A172 (cell line): Measurements from ENCODE around the gene FSD1. TPM values are rescaled to one million over a fixed set of nuclear protein-coding genes. Genes with fewer than 3 reads are reported as not detected.
"Not testable (repeated sequence)": the region's sequence is repeated elsewhere in the genome, so short reads cannot be mapped to it uniquely, and the experiment has no call there.

Experiments used
- DNase-seq: peaks from one replicate; pipeline ENCODE4 v3.0.0-alpha.2; 2015; ENCODE audit warnings: low spot score
- total RNA-seq: library from RNA; depleted of rRNA; stranded (reverse); fragments of >200 nt; shearing (Covaris generic); gene quantifications from 2 replicates; pipeline ENCODE4 v1.2.3, GENCODE V29; 2014; rRNA removed

The FSD1 gene
- 43.2 and 61.1 TPM in 2 replicates for total RNA-seq

DNA sequence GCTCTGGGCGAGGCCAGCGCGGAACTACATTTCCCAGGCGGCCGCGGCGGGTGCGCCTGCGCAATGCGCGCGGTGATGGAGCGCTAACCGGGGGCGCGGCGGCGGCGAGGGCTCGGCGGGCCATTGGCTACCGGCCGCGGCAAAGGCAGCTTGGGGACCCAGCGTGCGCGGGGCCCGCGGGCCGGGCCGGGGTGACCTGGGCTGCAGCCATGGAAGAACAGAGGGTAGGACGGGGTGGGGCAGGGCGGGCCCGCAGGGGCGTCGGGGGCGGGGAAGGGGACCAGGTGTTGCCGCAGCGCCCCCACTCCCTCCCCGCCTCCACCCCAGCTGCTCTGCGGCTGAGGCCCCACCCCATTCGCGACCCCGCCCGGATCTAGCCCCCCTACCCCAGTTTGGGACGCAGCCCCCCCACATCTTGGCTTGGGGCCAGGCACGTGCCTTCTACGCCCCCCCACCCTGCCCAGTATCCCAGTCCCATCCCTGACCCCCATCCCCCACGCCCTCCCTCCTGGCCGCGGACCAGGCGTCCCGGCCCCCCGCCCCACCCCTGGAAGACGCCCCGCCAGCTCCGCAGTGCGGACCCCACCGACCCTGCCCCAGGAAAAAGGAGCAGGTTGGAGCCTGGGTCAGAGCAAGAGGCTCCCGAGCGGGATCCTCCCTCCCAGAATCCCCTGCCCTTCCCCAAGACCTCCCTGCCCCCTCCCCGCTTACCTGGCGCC lies at the start of gene FSD1:
Gene FSD1, plus strand, starts transcription at position 61 of the 719 bp plus-strand sequence. Its CDS starts 149 bp downstream, at position 210.
- peak; percentile 59 for DNase-seq

DNA sequence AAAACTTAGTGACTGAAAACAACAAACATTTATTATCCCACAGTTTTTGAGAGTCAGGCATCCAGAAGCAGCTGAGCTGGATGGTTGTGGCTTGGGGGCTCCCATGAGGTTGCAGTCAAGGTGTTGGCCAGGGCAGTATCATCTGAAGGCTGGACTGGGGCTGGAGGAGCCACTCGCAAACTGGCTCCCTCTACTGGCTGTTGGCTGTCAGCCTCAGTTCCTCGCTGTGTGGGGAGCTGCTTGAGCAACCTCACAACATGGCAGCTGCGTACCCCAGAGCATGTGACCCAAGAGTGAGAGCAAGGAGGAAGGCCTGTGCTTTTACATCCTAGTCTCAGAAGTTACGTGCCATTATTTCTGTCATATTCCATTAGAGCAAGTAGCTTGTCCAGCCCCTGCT lies 47.8 kb upstream of the FSD1 start:
- DNase-seq, result no peak

DNA sequence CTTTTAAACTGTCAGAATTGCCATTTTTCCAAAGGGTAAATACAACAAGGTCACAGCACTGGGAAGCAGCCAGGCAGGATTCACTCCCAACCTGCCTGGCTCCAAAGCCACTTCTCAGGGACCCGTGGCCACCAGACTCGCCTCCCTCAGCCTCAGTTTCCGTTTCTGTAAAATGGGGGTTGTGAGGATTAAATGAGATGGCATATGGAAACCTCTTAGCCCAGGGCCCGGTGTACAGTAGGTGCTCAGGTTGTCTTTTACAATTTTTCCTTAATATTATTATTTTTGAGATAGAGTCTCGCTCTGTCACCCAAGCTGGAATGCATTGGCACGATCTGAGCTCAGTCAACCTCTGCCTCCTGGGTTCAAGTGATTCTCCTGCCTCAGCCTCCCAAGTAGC lies 47.4 kb upstream of the FSD1 start:
- no peak for DNase-seq

DNA sequence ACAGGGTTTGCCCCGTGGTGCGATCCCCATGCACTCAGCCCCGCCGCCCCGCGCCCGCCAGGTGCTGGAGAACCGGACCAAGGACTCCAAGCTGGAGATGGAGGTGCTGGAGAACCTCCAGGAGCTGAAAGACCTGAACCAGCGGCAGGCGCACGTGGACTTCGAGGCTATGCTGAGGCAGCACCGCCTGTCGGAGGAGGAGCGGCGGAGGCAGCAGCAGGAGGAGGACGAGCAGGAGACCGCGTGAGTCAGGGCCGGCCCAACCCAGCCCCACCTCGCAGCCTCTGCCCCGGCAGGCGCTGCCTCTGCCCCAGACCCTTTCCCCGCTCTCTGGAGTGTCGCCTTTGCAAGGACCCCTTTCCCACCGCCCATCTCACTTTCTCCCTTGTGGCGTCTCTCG lies 46.2 kb upstream of the FSD1 start:
- DNase-seq, result no peak

DNA sequence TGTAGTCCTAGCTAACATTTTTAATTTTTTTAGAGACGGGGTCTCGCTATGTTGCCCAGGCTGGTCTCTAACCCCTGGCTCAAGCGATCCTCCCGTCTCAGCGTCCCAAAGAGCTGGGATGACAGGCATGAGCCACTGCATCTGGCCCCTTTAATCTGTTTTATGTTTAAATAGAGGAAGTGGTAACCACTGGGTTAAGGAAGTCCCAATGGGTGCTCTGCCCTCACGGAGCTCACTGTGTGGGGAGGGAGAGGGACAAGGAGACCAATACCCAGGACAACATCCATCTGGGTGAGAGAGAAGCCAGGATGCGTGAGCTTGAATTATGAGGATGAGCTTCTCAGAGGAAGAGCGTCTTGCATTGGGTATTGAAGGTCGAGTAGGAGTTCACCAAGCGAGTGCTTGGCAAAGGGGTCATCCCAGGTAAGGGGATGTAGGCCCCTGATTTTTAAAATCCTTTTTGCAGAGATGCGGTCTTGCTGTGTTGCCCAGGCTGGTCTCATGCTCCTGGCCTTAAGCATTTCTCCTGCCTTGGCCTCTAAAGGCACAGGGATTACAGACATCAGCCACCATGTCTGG lies 43.7 kb upstream of the FSD1 start:
- DNase-seq, result no peak

DNA sequence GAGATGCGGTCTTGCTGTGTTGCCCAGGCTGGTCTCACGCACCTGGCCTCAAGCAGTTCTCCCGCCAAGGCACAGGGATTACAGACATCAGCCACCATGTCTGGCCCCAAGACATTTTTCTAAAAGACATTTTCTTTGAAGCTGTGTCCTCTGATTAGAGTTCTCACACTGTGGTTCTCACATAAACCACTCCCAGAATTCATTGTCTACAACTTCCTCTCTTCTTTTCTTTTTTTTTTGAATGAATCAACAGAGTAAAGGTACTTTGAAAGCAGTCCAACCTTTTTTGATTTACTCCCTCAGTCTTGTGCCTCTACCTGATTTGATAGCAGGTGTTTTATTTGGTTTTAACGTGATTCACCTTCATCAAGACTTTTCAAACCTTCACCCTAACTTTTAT lies 39.6 kb upstream of the FSD1 start:
- DNase-seq, result no peak

DNA sequence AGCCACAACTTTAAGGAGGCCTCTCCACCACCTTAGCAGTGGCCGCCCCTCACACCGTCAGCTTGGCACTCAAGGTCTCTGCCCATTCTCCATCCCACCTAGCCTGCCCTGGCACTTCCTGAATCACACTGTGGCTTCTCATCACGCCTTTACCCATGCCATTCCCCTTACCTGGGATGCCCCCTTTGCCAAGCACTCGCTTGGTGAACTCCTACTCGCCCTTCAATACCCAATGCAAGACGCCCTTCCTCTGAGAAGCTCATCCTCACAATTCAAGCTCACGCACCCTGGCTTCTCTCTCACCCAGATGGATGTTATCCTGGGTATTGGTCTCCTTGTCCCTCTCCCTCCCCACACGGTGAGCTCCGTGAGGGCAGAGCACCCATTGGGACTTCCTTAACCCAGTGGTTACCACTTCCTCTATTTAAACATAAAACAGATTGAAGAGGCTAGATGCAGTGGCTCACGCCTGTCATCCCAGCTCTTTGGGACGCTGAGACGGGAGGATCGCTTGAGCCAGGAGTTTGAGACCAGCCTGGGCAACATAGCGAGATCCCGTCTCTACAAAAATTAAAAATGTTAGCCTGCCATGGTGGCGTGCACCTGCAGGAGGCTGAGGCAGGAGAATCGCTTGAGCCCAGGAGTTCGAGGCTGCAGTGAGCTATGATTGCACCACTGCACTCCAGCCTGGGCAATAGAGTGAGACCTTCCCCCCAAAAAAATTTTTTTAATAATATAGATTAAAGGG lies 38.0 kb upstream of the FSD1 start:
- no peak for DNase-seq

DNA sequence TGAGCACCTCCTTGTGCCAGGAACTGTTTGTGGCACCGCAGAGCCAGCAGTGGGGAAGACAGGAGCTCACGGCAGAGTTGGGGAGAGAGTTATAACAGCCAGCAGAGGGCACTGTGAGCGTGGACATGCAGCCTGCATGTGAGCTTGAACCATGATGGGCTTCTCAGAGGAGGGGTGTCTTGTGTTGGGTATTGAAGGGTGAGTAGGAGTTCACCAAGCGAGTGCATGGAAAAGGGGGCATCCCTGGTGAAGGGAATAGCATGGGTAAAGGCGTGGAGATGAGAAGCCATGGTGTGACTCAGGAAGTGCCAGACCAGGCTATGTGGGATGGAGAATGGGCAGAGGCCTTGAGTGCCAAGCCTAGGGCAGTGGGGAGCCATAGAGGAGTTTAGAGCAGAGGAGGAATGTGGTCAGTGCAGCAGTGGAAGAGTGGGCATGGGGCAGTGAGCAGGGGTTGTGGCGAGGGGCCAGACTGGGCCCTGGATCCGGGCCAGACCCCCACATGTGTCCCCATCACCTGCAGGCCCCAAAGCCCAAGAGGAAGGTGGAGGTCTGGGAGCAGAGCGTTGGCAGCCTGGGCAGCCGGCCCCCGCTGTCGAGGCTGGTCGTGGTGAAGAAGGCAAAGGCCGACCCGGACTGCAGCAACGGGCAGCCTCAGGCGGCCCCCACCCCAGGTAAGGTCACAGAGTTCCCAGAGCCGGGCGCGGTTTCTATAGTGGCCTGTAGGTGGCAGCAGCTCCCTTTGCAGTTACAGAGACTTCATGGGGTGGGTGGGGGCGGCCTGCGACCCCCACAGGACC lies 37.1 kb upstream of the FSD1 start:
- DNase-seq, result peak; percentile 72

DNA sequence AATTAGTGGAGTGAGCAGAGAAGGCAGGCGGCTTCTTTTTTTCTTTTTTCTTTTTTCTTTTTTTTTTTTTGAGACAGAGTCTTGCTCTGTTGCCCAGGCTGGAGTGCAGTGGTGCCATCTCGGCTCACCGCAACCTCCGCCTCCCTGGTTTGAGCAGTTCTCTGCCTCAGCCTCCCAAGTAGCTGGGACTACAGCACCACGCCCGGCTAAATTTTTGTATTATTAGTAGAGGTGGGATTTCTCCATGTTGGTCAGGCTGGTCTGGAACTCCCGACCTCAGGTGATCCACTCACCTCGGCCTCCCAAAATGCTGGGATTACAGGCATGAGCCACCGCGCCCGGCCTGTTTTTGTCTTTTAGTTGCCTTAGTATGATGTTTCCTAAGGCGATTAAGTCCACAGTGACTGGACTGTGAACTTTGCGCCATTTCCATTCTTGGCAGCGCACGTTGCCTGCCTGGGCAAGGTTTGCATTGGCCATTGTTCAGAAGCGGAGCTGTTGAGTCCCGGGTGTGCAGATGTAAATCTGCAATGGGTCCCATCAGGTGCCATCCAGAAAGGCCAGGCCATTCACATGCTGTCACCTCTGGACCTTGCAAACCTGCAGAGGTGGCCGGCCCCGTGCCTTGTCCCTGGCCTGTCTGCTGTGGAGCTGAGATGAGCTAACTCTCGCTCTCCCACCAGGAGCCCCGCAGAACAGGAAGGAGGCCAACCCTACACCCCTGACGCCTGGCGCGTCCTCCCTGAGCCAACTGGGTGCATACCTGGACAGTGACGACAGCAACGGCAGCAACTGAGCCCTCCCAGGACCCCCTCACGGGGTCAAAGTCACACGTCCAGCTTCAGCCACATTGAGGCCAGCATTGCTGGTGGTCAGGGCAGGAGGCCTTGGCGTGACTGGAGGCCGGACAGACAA lies 36.2 kb upstream of the FSD1 start:
- no peak for DNase-seq

DNA sequence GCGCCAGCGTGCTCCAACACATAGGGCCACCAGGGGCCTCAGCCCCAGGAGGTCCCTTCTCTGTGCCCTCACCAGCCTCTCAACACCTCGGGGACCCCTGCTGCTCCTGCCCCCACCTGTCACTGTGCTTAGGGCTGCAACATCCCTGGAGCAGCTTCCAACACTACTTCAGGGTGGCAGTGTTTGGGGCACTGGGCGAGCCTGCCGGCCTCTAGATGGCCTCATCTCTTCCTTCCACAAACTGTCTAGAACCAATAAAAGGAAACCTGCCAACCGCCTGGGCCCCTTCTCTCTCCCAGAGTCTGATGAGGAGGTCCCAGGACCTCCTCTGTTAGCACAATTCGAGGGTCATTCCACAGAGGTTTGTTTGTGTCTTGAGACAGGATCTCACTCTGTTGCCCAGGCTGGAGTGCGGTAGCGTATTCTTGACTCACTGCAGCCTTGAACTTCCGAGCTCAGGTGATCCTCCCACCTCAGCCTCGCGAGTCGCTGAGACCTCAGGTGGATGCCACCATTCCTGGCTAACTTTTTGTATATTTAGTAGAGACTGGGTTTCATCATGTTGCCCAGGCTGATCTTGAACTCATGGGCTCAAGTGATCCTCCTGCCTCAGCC lies 35.5 kb upstream of the FSD1 start:
- no peak for DNase-seq

DNA sequence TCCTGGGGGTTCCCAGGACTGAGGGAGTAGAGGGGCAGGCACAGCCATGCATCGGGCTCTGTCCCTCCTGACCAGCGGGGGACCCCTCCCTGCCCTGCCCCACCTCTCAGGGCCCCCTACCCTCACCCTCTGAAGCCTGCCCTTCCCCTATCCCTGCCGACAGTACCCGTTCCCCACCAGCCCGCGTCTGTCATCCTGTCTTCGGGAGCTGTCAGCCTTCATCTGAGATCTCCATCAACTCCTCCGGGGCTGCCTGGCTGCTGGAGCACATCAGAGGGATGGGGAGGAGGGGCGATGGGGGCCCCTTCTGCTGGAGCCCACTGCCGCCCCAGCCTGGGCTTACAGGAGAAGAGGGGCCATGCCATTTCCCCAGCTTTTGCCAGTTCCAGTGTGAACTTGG lies 31.5 kb upstream of the FSD1 start:
- no peak for DNase-seq

DNA sequence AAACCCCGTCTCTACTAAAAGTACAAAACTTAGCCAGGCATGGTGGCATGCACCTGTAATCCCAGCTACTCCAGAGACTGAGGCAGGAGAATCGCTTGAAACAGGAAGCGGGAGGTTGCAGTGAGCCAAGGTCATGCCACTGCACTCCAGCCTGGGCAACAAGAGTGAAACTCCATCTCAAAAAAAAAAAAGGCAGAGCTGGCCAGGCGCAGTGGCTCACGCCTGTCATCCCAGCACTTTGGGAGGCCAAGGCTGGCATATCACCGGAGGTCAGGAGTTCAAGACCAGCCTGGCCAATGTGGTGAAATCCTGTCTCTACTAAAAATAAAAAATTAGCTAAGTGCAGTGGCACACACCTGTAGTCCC lies 30.1 kb upstream of the FSD1 start:
- not testable (repeated sequence) for DNase-seq

DNA sequence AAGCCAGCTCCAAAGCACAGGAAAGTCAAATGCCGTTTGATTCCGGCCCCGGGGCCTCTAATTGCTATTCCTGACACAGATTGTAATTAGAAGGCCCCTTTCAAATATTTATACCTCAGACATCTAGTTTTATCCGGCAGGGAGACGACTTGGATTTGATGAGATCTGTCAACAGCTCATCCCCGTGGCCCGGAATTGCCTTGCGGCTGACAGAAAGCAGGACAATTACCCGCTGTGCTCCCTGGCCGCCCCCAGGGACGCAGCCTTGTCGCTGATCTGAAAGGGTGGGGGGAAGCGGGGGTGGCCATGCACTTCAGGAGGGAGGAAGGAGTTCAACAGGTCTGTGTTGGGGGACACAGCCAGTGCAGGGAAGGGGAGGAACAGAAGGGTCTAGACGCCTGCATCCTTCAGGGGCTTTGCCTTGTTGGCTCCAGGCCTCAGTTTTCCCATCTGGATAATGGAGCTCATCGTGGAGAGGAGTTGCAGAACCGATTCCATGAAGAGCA lies 27.2 kb upstream of the FSD1 start:
- DNase-seq, result no peak

DNA sequence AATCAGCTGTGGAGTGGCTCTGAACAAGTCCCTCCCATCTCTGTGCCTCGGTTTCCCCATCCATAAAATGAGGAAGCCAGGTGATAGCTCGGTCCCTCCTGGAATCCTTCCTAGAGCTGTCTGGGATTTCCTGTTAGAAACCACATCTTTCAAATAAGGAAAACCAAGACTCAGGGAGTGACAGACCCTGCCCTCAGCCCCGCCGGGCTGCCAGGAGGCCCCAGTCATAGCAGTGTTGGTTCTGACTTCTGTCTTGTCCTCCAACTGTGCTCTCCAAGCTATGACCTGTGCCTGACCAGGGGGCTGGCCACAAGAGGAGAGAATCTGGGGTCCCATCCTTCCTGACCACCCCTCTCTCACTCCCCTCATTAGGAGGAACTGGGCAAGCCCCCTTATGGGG lies 26.4 kb upstream of the FSD1 start:
- no peak for DNase-seq

DNA sequence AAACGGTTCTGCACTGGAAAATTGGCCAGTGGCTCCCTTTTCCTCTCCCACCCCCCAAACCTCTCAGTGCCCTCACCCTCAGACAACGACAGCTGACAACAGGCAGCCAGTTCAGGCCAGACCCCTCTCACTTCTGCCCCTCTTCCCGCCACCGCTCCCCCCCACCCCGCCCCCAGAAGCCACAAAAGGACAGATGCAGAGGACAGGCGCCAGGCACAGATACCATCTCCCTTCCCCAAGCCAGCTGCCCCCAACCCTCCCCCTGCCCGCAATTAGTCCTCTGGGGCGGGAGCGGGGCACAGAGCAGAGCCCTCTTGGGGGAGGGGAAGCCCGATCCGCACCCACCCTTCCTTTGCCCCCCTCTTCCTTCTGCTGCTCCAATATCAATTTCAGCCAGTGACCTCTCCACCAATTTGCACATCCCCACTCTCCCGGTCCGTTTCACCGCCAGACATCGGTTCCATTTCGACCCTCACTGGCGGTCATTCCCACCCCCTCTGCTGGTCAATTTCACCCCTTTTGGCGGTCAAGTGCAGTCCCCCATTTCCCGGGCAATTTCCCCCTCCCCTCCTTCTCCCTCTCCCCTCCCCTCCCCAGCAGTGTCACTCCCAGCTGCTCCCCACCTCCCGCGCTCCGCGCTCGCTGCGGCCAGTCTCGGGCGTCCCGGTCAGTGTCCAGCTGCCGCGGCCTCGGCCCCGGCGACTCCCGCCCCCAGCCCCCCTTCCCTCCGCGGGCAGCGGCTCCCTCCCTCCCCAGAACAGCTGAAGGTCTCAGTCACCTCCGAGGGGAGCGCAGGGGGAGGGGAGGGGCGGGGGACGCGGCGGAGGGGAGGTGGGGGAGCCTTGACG lies 25.8 kb upstream of the FSD1 start, which contains the start of gene SHD:
Gene SHD, plus strand, starts transcription at position 848 of the 848 bp plus-strand sequence. CDS start 798 bp downstream, outside the sequence.
- DNase-seq, result no peak

DNA sequence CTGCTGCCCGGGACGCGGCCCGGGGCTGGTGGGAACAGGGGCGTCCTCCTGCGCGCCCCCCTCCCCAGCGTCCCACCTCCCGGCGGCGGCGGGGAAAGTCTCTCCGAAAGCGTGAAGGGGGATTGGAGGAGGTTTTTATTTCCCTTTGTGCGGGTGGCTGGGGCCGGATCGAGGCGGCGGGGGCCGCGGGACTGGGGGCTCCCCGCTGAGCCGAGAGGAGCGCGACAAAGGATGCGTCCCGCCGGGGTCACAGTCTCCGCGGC lies 25.2 kb upstream of the FSD1 start:
- DNase-seq, result no peak

DNA sequence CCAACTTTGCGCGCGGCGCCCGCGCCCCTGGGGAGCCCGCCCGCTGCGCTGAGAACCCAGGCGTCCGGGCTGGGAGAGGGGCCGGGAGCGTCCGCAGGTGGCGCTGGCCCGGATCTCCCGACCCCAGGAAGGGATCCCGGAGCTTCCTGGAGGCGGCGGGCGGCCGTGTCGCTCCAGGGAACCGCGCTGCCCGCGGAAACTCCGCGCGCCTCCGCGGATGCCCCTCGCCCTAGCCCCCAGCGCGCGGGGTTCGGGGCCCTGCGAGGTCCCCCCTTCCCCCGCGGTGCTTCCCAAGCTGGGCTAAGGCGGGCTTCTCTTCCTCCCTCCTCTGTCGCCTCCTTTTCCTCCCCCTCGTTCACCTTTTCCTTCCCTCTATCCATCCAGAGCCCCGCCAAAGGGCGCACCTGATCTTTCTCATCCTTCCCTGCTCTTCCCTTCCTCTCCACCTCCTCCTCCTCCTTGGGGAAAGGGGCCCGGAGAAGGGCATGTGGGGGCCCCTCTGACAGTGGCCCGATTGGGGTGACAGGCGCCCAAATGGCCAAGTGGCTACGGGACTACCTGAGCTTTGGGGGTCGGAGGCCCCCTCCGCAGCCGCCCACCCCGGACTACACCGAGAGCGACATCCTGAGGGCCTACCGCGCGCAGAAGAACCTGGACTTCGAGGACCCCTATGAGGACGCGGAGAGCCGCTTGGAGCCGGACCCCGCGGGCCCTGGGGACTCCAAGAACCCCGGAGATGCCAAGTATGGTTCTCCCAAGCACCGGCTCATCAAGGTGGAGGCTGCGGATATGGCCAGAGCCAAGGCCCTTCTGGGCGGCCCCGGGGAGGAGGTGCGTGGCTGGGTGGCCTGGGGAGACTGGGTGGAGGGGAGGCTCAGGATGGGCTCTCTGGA lies 24.6 kb upstream of the FSD1 start:
- no peak for DNase-seq

DNA sequence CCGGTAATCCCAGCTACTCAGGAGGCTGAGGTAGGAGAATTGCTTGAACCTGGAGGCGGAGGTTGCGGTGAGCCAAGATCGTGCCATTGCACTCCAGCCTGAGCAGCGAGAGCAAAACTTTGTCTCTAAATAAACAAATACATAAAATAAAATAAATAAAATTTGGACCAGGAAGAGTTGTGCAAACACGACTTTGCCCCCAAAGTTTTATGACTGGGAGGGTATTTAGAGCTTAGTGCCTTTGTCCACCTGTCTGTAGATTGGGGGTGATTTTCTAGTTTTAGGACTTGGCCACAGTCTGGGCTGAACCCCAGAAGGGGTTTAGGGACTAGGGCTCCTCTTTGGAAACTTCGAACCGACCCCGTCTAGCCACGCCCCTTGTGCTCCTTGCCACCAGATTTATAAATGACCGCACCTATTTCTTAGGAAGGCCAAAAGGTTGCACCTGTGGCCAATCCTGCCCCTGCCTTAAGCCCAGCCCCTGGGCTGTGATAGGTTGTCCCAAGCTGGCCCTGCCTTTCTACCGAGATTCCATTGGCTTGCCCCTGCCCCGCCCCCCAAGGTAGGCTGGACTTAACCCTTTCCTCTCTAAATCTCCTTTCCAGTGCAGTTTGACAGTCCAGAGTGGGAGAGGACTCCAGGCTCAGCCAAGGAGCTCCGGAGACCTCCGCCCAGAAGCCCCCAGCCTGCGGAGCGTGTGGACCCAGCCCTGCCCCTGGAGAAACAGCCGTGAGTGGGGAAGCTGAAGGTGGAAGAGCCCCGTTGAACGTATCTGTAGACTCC lies 20.0 kb upstream of the FSD1 start:
- peak; percentile 34 for DNase-seq
